H1 (cell line): ENCODE data around the gene RGN. TPM values are rescaled to one million over a fixed set of nuclear protein-coding genes. Genes with fewer than 3 reads are reported as not detected.
"Not testable (repeated sequence)": the region's sequence is repeated elsewhere in the genome, so short reads cannot be mapped to it uniquely, and the experiment has no call there.

Experiments used
- CTCF ChIA-PET: fragments of 300-600 bp; sonication (Branson Sonifier 250); formaldehyde crosslinking; loops from one replicate; lab custom pipeline; 2021; ENCODE audit not compliant: partially characterized antibody; lab: Charles Lee
- POLR2A ChIA-PET: fragments of 300-600 bp; sonication (Branson Sonifier 250); formaldehyde crosslinking; loops from one replicate; lab custom pipeline; 2021; ENCODE audit warnings: inconsistent platforms; ENCODE audit not compliant: partially characterized antibody; lab: Charles Lee
- DNase-seq, 2 experiments: peaks; one replicate each; pipeline versions ENCODE4 v3.0.0 to v3.0.0-alpha.2; 2010 to 2022; ENCODE audit warnings: low spot score in 2 of 2, low read depth in 1 of 2, mixed read lengths in 1 of 2
- FAIRE-seq: peaks from 2 replicates; lab custom pipeline; 2011; peaks lifted over from hg19 to GRCh38; lab: Jason Lieb, UNC
- H2AFZ ChIP-seq: 2 replicates; pipeline ENCODE4 v1.8.1; 2012; ENCODE audit warnings: low read length, inconsistent platforms
- H2AK5ac ChIP-seq: 2 replicates; pipeline ENCODE4 v1.6.1; 2013; ENCODE audit warnings: low read depth, low read length
- H2BK120ac ChIP-seq: replicated peaks from 2 replicates; pipeline ENCODE3; 2013; ENCODE audit warnings: low read depth, low read length, inconsistent platforms
- H2BK12ac ChIP-seq: 2 replicates; pipeline ENCODE4 v1.6.1; 2013; ENCODE audit warnings: low read depth, low read length
- H2BK15ac ChIP-seq: 2 replicates; pipeline ENCODE4 v1.6.1; 2013; ENCODE audit warnings: low read length
- H2BK20ac ChIP-seq: 2 replicates; pipeline ENCODE4 v1.6.1; 2013; ENCODE audit warnings: low read length
- H2BK5ac ChIP-seq: 2 replicates; pipeline ENCODE4 v1.6.1; 2013; ENCODE audit warnings: low read depth, low read length
- H3K14ac ChIP-seq: 2 replicates; pipeline ENCODE4 v1.6.1; 2013; ENCODE audit warnings: inconsistent platforms; ENCODE audit not compliant: insufficient read length
- H3K18ac ChIP-seq: 2 replicates; pipeline ENCODE4 v1.6.1; 2013; ENCODE audit warnings: low read length; ENCODE audit errors: extremely low read depth
- H3K23ac ChIP-seq: 2 replicates; pipeline ENCODE4 v1.6.1; 2013; ENCODE audit warnings: inconsistent platforms; ENCODE audit not compliant: insufficient read length
- H3K23me2 ChIP-seq: 2 replicates; pipeline ENCODE4 v1.6.1; 2013; ENCODE audit warnings: low read depth, low read length
- H3K27ac ChIP-seq: 2 replicates; pipeline ENCODE4 v1.6.1; 2011; ENCODE audit warnings: low read depth, low read length, inconsistent platforms
- H3K27me3 ChIP-seq, 4 experiments: replicated peaks in 1 of 4; 1 replicate in 1 of 4; 2 replicates in 3 of 4; pipeline versions ENCODE4 v1.6.1 to v1.8.1; 2011 to 2013; ENCODE audit warnings: low read length in 3 of 4, mild to moderate bottlenecking in 3 of 4, inconsistent platforms in 2 of 4, mixed read lengths in 2 of 4, moderate library complexity in 1 of 4; ENCODE audit not compliant: control insufficient read depth in 3 of 4, insufficient read depth in 3 of 4; ENCODE audit errors: extremely low read depth in 1 of 4
- H3K36me3 ChIP-seq, 4 experiments: 2 replicates each; pipeline versions ENCODE4 v1.6.1 to v1.8.1; 2011 to 2013; ENCODE audit warnings: mild to moderate bottlenecking in 4 of 4, low read length in 3 of 4, moderate library complexity in 2 of 4, control low read depth in 1 of 4, inconsistent platforms in 1 of 4; ENCODE audit not compliant: insufficient read depth in 4 of 4, control insufficient read depth in 2 of 4
- H3K4ac ChIP-seq: replicated peaks from 2 replicates; pipeline ENCODE3; 2013; ENCODE audit warnings: low read length, low read depth, mixed read lengths, inconsistent platforms; ENCODE audit not compliant: insufficient read length
- H3K4me1 ChIP-seq, 4 experiments: replicated peaks in 1 of 4; 1 replicate in 1 of 4; 2 replicates in 3 of 4; pipeline versions ENCODE4 v1.6.1 to v1.8.1; 2011 to 2013; ENCODE audit warnings: low read length in 3 of 4, inconsistent platforms in 2 of 4, mixed read lengths in 1 of 4; ENCODE audit not compliant: insufficient read depth in 4 of 4, control insufficient read depth in 3 of 4
- H3K4me2 ChIP-seq, 2 experiments: 2 replicates each; pipeline versions ENCODE4 v1.6.1 to v1.8.1; 2011 to 2013; ENCODE audit warnings: low read depth in 2 of 2, low read length in 2 of 2, control low read depth in 1 of 2, inconsistent platforms in 1 of 2, mild to moderate bottlenecking in 1 of 2; ENCODE audit not compliant: insufficient read depth in 1 of 2
- H3K4me3 ChIP-seq, 4 experiments: fragments of 200-600, 300-600 bp in 1 of 4; sonication (generic), shearing (Covaris generic), sonication (Bioruptor Twin) in 1 of 4; 2 replicates each; pipeline versions ENCODE4 v1.5.1 to v1.8.1; 2011 to 2016; ENCODE audit warnings: low read length in 4 of 4, low read depth in 3 of 4, control low read depth in 2 of 4, inconsistent platforms in 2 of 4, mild to moderate bottlenecking in 2 of 4, mixed read lengths in 1 of 4, moderate library complexity in 1 of 4; ENCODE audit not compliant: insufficient read depth in 2 of 4; ENCODE audit errors: extremely low read depth in 1 of 4
- H3K56ac ChIP-seq: replicated peaks from 2 replicates; pipeline ENCODE3; 2013; ENCODE audit warnings: low read depth, mild to moderate bottlenecking, mixed read lengths, low read length, inconsistent platforms; ENCODE audit not compliant: insufficient read length
- H3K79me1 ChIP-seq: 2 replicates; pipeline ENCODE4 v1.6.1; 2013; ENCODE audit warnings: low read depth, low read length, control low read depth
- H3K79me2 ChIP-seq, 2 experiments: 2 replicates each; pipeline versions ENCODE4 v1.6.1 to v1.8.1; 2012 to 2013; ENCODE audit warnings: low read length in 2 of 2, mild to moderate bottlenecking in 2 of 2, inconsistent platforms in 1 of 2; ENCODE audit not compliant: insufficient read depth in 2 of 2, control insufficient read depth in 1 of 2
- H3K9ac ChIP-seq, 4 experiments: replicated peaks in 1 of 4; 1 replicate in 1 of 4; 2 replicates in 3 of 4; pipeline versions ENCODE4 v1.6.1 to v1.8.1; 2011 to 2013; ENCODE audit warnings: low read depth in 3 of 4, low read length in 3 of 4, control low read depth in 2 of 4, mild to moderate bottlenecking in 2 of 4, moderate library complexity in 2 of 4, inconsistent platforms in 1 of 4; ENCODE audit errors: extremely low read depth in 1 of 4
- H3K9me3 ChIP-seq, 2 experiments: 2 replicates each; pipeline versions ENCODE4 v1.6.1 to v1.8.1; 2012 to 2013; ENCODE audit warnings: mild to moderate bottlenecking in 2 of 2, moderate library complexity in 2 of 2, control low read depth in 1 of 2, inconsistent platforms in 1 of 2, low read depth in 1 of 2, low read length in 1 of 2, mixed read lengths in 1 of 2; ENCODE audit not compliant: insufficient read depth in 2 of 2
- H4K20me1 ChIP-seq, 2 experiments: replicated peaks in 1 of 2; 2 replicates each; pipeline versions ENCODE3 to v1.8.1; 2011 to 2013; ENCODE audit warnings: inconsistent platforms in 2 of 2, low read length in 2 of 2, mild to moderate bottlenecking in 1 of 2; ENCODE audit not compliant: insufficient read depth in 2 of 2, control insufficient read depth in 1 of 2
- H4K5ac ChIP-seq: 2 replicates; pipeline ENCODE4 v1.6.1; 2013; ENCODE audit warnings: low read length, low read depth, mixed read lengths, inconsistent platforms; ENCODE audit not compliant: insufficient read length
- H4K8ac ChIP-seq: 2 replicates; pipeline ENCODE4 v1.8.0; 2013; ENCODE audit warnings: mild to moderate bottlenecking, moderate library complexity, low read length, inconsistent platforms; ENCODE audit not compliant: insufficient read depth; ENCODE audit errors: extremely low read depth
- H4K91ac ChIP-seq: replicated peaks from 2 replicates; pipeline ENCODE3; 2013; ENCODE audit warnings: low read length, mixed read lengths, inconsistent platforms; ENCODE audit not compliant: insufficient read length
- ASH2L ChIP-seq: fragments of 200-600, 300-600 bp; sonication (generic); IDR thresholded peaks from one replicate; pipeline ENCODE4 v1.7.1; 2017; ENCODE audit warnings: low read length
- GTF2F1 ChIP-seq: IDR thresholded peaks from 2 replicates; pipeline ENCODE4 v1.6.1; 2012; ENCODE audit warnings: low read depth, low read length, improper control_type of control experiment, borderline replicate concordance
- JUN ChIP-seq: IDR thresholded peaks from 2 replicates; pipeline ENCODE4 v1.6.1; 2011; ENCODE audit warnings: low read depth, mild to moderate bottlenecking, improper control_type of control experiment, low read length
- JUND ChIP-seq: IDR thresholded peaks from 2 replicates; pipeline ENCODE4 v1.6.1; 2011; ENCODE audit warnings: mild to moderate bottlenecking, improper control_type of control experiment, low read length
- PHF8 ChIP-seq: fragments of 200-600 bp; sonication (generic); conservative IDR thresholded peaks from 2 replicates; pipeline ENCODE4 v1.7.1; 2012; ENCODE audit warnings: low read depth, mild to moderate bottlenecking, inconsistent platforms, low read length, moderate library complexity
- RNF2 ChIP-seq: fragments of 200-900, 300-1000 bp; sonication (generic); IDR thresholded peaks from 2 replicates; pipeline ENCODE4 v1.7.1; 2016; ENCODE audit warnings: borderline replicate concordance, low read depth, mild to moderate bottlenecking, antibody characterized with exemption, low read length; ENCODE audit not compliant: poor library complexity, severe bottlenecking; ENCODE audit errors: missing control alignments
- TEAD4 ChIP-seq: IDR thresholded peaks from 2 replicates; pipeline ENCODE4 v1.6.1; 2012; ENCODE audit warnings: low read depth, low read length, inconsistent platforms, mixed read lengths
- WGBS, 2 experiments: shearing (Covaris generic) in 1 of 2; methylation state at CpG; one replicate each; pipeline versions ENCODE4 v1.1.6 to v1.1.7; 2013 to 2015; ENCODE audit warnings: low lambda C conversion rate in 2 of 2, mixed read lengths in 2 of 2, inconsistent platforms in 1 of 2, low coverage in 1 of 2, missing lambda C conversion rate in 1 of 2; ENCODE audit not compliant: insufficient replicate concordance in 2 of 2, insufficient coverage in 1 of 2, insufficient read length in 1 of 2; ENCODE audit errors: extremely low coverage in 1 of 2, missing lambda C conversion rate in 1 of 2; 5-methylcytosine and 5-hydroxymethylcytosine counted together
- polyA plus RNA-seq, 7 experiments: library from polyadenylated mRNA; depleted of rRNA in 3 of 7; stranded (reverse) in 5 of 7; unstranded in 2 of 7; fragments of >200 nt in 5 of 7; fragments of 200-250 nt in 2 of 7; gene quantifications; 1 replicate in 5 of 7; 2 replicates in 1 of 7; 4 replicates in 1 of 7; pipeline versions ENCODE4 v1.2.1 to v1.2.3, GENCODE V29; 2011 to 2013; ENCODE audit warnings: missing spikeins in 2 of 7, mixed read lengths in 2 of 7
- total RNA-seq: library from RNA; stranded (reverse); fragmentation: NEBNext Ultra II Directional; extraction: Animal tissue kit (Norgen Biotek cat#: 25700); gene quantifications from 2 replicates; pipeline ENCODE4 v1.2.1, GENCODE V29; 2021

RGN gene
- total and polyA plus RNA-seq, 2 of the 8 experiments (the other 6 are each of a cell fraction or from before 2014, with no cell fraction given), result 0.32 to 3.1 TPM

GRCh38 chrX:47133493-47133892 lies 55.2 kb downstream of the RGN start (continued):
- no peak for TF ChIP-seq RNF2
- no peak for TF ChIP-seq JUND
- no peak for TF ChIP-seq PHF8
- TF ChIP-seq ASH2L, result no peak
- no peak for TF ChIP-seq TEAD4
- no peak for TF ChIP-seq GTF2F1
- TF ChIP-seq JUN, result no peak

GRCh38 chrX:47135650-47136049 lies 57.4 kb downstream of the RGN start:
- H3K79me1 ChIP-seq, H3K79me2 ChIP-seq, H2BK120ac ChIP-seq, H3K14ac ChIP-seq, FAIRE-seq, H2BK15ac ChIP-seq, H3K23me2 ChIP-seq, H2BK20ac ChIP-seq, H3K23ac ChIP-seq, H3K56ac ChIP-seq, H3K4ac ChIP-seq, H2BK5ac ChIP-seq, H3K18ac ChIP-seq, H3K27ac ChIP-seq, H4K5ac ChIP-seq, DNase-seq, H4K8ac ChIP-seq, H3K4me2 ChIP-seq, H3K36me3 ChIP-seq, H3K4me1 ChIP-seq, H4K91ac ChIP-seq, H2BK12ac ChIP-seq, H3K27me3 ChIP-seq, H4K20me1 ChIP-seq, H3K9ac ChIP-seq, H3K9me3 ChIP-seq, H2AFZ ChIP-seq, H3K4me3 ChIP-seq, H2AK5ac ChIP-seq: not testable (repeated sequence)
- ChIA-PET POLR2A (interaction anchor here (0.6 to 1.2 kb wide), 2 partner anchors 9 to 202 kb away, joined by 3 to 5 read pairs; partner anchors contain the start of genes NDUFB11 and RBM10), CTCF (interaction anchor here (0.8 kb wide), 1 partner anchor 9 kb away, joined by 3 read pairs; the partner anchor contains the start of genes NDUFB11 and RBM10)
- 75% methylated on average over 5 of the region's 5 CpGs; no CpG with 5 or more reads in 1 of the 2 experiments for WGBS, 2 experiments
